Liver (tissue), 9 donors: Measurements from ENCODE around the gene GRB2. TPM values are rescaled to one million over a fixed set of nuclear protein-coding genes. Genes with fewer than 3 reads are reported as not detected.

Experiments used
- DNase-seq: peaks from one replicate; pipeline ENCODE4 v3.0.0-alpha.2; 2017; ENCODE audit warnings: low spot score
- H3K27ac ChIP-seq, 2 donors: one replicate each; pipeline ENCODE4 v1.7.0; 2013; ENCODE audit warnings: inconsistent platforms in 2 of 2, low read length in 2 of 2, control low read depth in 1 of 2, low read depth in 1 of 2, mild to moderate bottlenecking in 1 of 2
- H3K27me3 ChIP-seq, 4 donors: one replicate each; pipeline versions ENCODE4 v1.6.1 to v1.7.0; 2013; ENCODE audit warnings: low read length in 3 of 4, inconsistent platforms in 1 of 4, mild to moderate bottlenecking in 1 of 4, moderate library complexity in 1 of 4; ENCODE audit not compliant: control insufficient read depth in 4 of 4, insufficient read depth in 4 of 4
- H3K36me3 ChIP-seq, 4 donors: one replicate each; pipeline versions ENCODE4 v1.6.1 to v1.7.0; 2013; ENCODE audit warnings: low read length in 3 of 4, mild to moderate bottlenecking in 3 of 4, low read depth in 1 of 4, moderate library complexity in 1 of 4; ENCODE audit not compliant: control insufficient read depth in 4 of 4, insufficient read depth in 3 of 4
- H3K4me1 ChIP-seq, 4 donors: one replicate each; pipeline versions ENCODE4 v1.6.1 to v1.7.0; 2013; ENCODE audit warnings: low read length in 3 of 4, mild to moderate bottlenecking in 3 of 4, moderate library complexity in 1 of 4; ENCODE audit not compliant: control insufficient read depth in 4 of 4, insufficient read depth in 4 of 4
- H3K4me3 ChIP-seq, 3 donors: one replicate each; pipeline versions ENCODE4 v1.6.1 to v1.7.0; 2013; ENCODE audit warnings: low read length in 3 of 3, control low read depth in 1 of 3, low read depth in 1 of 3, mild to moderate bottlenecking in 1 of 3
- H3K9ac ChIP-seq, 2 donors: one replicate each; pipeline ENCODE4 v1.7.0; 2013; ENCODE audit warnings: low read length in 2 of 2, mild to moderate bottlenecking in 2 of 2, moderate library complexity in 2 of 2, control low read depth in 1 of 2, low read depth in 1 of 2
- H3K9me3 ChIP-seq, 4 donors: one replicate each; pipeline versions ENCODE4 v1.6.1 to v1.7.0; 2013; ENCODE audit warnings: low read length in 3 of 4; ENCODE audit not compliant: control insufficient read depth in 4 of 4
- ATF3 ChIP-seq: IDR thresholded peaks from 2 replicates; pipeline ENCODE4 v1.6.1; 2016; ENCODE audit warnings: antibody characterized with exemption
- CTCF ChIP-seq: fragments of 150-350 bp; IDR thresholded peaks from 2 replicates; pipeline ENCODE4 v1.5.1; 2017; ENCODE audit warnings: improper control_type of control experiment, low read depth, low read length; ENCODE audit not compliant: missing input control
- EGR1 ChIP-seq, 2 donors: IDR thresholded peaks; 2 replicates each; pipeline ENCODE4 v1.6.1; 2016 to 2018; ENCODE audit warnings: antibody characterized with exemption in 2 of 2, low read depth in 2 of 2
- FOXA1 ChIP-seq: IDR thresholded peaks from 2 replicates; pipeline ENCODE4 v1.6.1; 2016; ENCODE audit warnings: antibody characterized with exemption
- FOXA2 ChIP-seq: IDR thresholded peaks from 2 replicates; pipeline ENCODE4 v1.6.1; 2016; ENCODE audit warnings: antibody characterized with exemption
- GABPA ChIP-seq, 2 donors: IDR thresholded peaks in 1 of 2; conservative IDR thresholded peaks in 1 of 2; 2 replicates each; pipeline ENCODE4 v1.6.1; 2016; ENCODE audit warnings: antibody characterized with exemption in 2 of 2, mild to moderate bottlenecking in 1 of 2, moderate library complexity in 1 of 2
- HNF4A ChIP-seq, 2 donors: conservative IDR thresholded peaks; 2 replicates each; pipeline ENCODE4 v1.6.1; 2016; ENCODE audit warnings: antibody characterized with exemption in 2 of 2, mild to moderate bottlenecking in 2 of 2
- HNF4G ChIP-seq: IDR thresholded peaks from 2 replicates; pipeline ENCODE4 v1.6.1; 2016; ENCODE audit warnings: antibody characterized with exemption
- JUND ChIP-seq, 2 donors: IDR thresholded peaks; 2 replicates each; pipeline ENCODE4 v1.6.1; 2016; ENCODE audit warnings: antibody characterized with exemption in 2 of 2
- MAX ChIP-seq: IDR thresholded peaks from 2 replicates; pipeline ENCODE4 v1.6.1; 2016; ENCODE audit warnings: antibody characterized with exemption
- NR2F2 ChIP-seq: IDR thresholded peaks from 2 replicates; pipeline ENCODE4 v1.6.1; 2016; ENCODE audit warnings: antibody characterized with exemption
- RAD21 ChIP-seq, 2 donors: IDR thresholded peaks; 2 replicates each; pipeline ENCODE4 v1.6.1; 2016; ENCODE audit warnings: antibody characterized with exemption in 2 of 2, mild to moderate bottlenecking in 2 of 2
- REST ChIP-seq: IDR thresholded peaks from 2 replicates; pipeline ENCODE4 v1.6.1; 2016; ENCODE audit warnings: antibody characterized with exemption, mild to moderate bottlenecking
- RXRA ChIP-seq, 2 donors: IDR thresholded peaks; 2 replicates each; pipeline ENCODE4 v1.6.1; 2017 to 2018; ENCODE audit warnings: antibody characterized with exemption in 2 of 2, mild to moderate bottlenecking in 1 of 2
- SP1 ChIP-seq: IDR thresholded peaks from 2 replicates; pipeline ENCODE4 v1.6.1; 2018; ENCODE audit warnings: antibody characterized with exemption, mild to moderate bottlenecking
- TAF1 ChIP-seq: conservative IDR thresholded peaks from 2 replicates; pipeline ENCODE4 v1.6.1; 2016; ENCODE audit warnings: antibody characterized with exemption, mild to moderate bottlenecking
- YY1 ChIP-seq: IDR thresholded peaks from 2 replicates; pipeline ENCODE4 v1.6.1; 2016; ENCODE audit warnings: antibody characterized with exemption, mild to moderate bottlenecking
- ZBTB33 ChIP-seq: IDR thresholded peaks from 2 replicates; pipeline ENCODE4 v1.6.1; 2016; ENCODE audit warnings: antibody characterized with exemption
- WGBS: extraction: QIAGEN DNeasy Blood & Tissue Kit; methylation state at CpG from one replicate; pipeline ENCODE4 v1.1.7; 2013; 5-methylcytosine and 5-hydroxymethylcytosine counted together
- polyA plus RNA-seq, 2 donors: library from polyadenylated mRNA; stranded (reverse) in 1 of 2; unstranded in 1 of 2; fragments of 200-250 nt in 1 of 2; fragments of >200 nt in 1 of 2; fragmentation: Nextera tagmentation in 1 of 2; extraction: Ambion mirVana in 1 of 2; gene quantifications; one replicate each; pipeline versions ENCODE4 v1.2.1 to v1.2.3, GENCODE V29; 2013 to 2015
- total RNA-seq, 2 donors: library from RNA; depleted of rRNA; stranded (reverse); fragments of >200 nt; gene quantifications; one replicate each; pipeline ENCODE4 v1.2.3, GENCODE V29; 2014
- donor health status: healthy.
- donor health status: healthy.
- donor health status: healthy.
- donor health status: healthy.
- donor health status: healthy.

The GRB2 gene
- total and polyA plus RNA-seq, 4 donors: 36.0 to 91.8 (median 49.6) TPM

- 95% methylated on average over 9 of the region's 9 CpGs for WGBS
- Histone ChIP-seq H3K9me3 (no peaks in the 10 kb centered on the region), H3K36me3 (peaks cover 0 to 3% (median 0%) of the 10 kb centered on the region in 4 donors), H3K27me3 (no peaks in the 10 kb centered on the region), H3K4me1 (peaks cover 4 to 24% (median 9%) of the 10 kb centered on the region in 4 donors), H3K4me3 (no peak overlapping the region), H3K27ac (no peak overlapping the region), H3K9ac (no peak overlapping the region)
- no peak for DNase-seq
- no peak for TF ChIP-seq ZBTB33
- TF ChIP-seq SP1: no peak
- no peak for TF ChIP-seq HNF4G
- no peak for TF ChIP-seq ATF3
- TF ChIP-seq RAD21 (IDR thresholded peaks at IDR 0.05): no peak
- TF ChIP-seq TAF1: no peak
- TF ChIP-seq EGR1 (IDR thresholded peaks at IDR 0.05; ENCODE audit: low read depth in 2 of 2): no peak
- TF ChIP-seq RXRA (IDR thresholded peaks at IDR 0.05): no peak
- no peak for TF ChIP-seq NR2F2
- TF ChIP-seq YY1: no peak
- TF ChIP-seq JUND (IDR thresholded peaks at IDR 0.05): no peak
- TF ChIP-seq MAX: no peak
- no peak for TF ChIP-seq HNF4A (conservative IDR thresholded peaks at IDR 0.05)
- TF ChIP-seq FOXA1: no peak
- no peak for TF ChIP-seq FOXA2
- no peak for TF ChIP-seq GABPA (IDR thresholded peaks at IDR 0.05 in 1 of 2, conservative IDR thresholded peaks at IDR 0.05 in 1 of 2)
Measured at GRCh38 chr17:75350706-75351105, 54.8 kb downstream of the GRB2 start.

GRCh38 chr17:75350029-75350428 lies 55.4 kb downstream of the GRB2 start:
- H3K4me1 ChIP-seq: peaks cover 5 to 27% (median 12%) of the 10 kb centered on the region in 4 donors
- no peak overlapping the region for H3K9ac ChIP-seq
- no peak overlapping the region for H3K4me3 ChIP-seq
- no peaks in the 10 kb centered on the region for H3K9me3 ChIP-seq
- H3K27ac ChIP-seq: no peak overlapping the region
- DNase-seq: no peak
- no peak for TF ChIP-seq TAF1
- no peak for TF ChIP-seq ATF3
- no peak for TF ChIP-seq RAD21 (IDR thresholded peaks at IDR 0.05)
- TF ChIP-seq REST: no peak
- no peak for TF ChIP-seq MAX
- no peak for TF ChIP-seq HNF4G
- TF ChIP-seq HNF4A (conservative IDR thresholded peaks at IDR 0.05): no peak
- no peak for TF ChIP-seq RXRA (IDR thresholded peaks at IDR 0.05)
- no peak for TF ChIP-seq YY1
- TF ChIP-seq EGR1 (IDR thresholded peaks at IDR 0.05; ENCODE audit: low read depth in 2 of 2): no peak
- no peak for TF ChIP-seq NR2F2
- TF ChIP-seq JUND (IDR thresholded peaks at IDR 0.05): no peak
- TF ChIP-seq SP1: no peak
- no peak for TF ChIP-seq FOXA2
- TF ChIP-seq FOXA1: no peak
- TF ChIP-seq CTCF: no peak
- no peak for TF ChIP-seq ZBTB33
- no peak for TF ChIP-seq GABPA (IDR thresholded peaks at IDR 0.05 in 1 of 2, conservative IDR thresholded peaks at IDR 0.05 in 1 of 2)
- no peaks in the 10 kb centered on the region for H3K27me3 ChIP-seq
- peaks cover 0 to 3% (median 0%) of the 10 kb centered on the region in 4 donors for H3K36me3 ChIP-seq
